ENCODE measurements around the gene DDX1.
"Not testable (repeated sequence)": the region's sequence is repeated elsewhere in the genome, so short reads cannot be mapped to it uniquely, and the experiment has no call there.

Gene DDX1

DNA sequence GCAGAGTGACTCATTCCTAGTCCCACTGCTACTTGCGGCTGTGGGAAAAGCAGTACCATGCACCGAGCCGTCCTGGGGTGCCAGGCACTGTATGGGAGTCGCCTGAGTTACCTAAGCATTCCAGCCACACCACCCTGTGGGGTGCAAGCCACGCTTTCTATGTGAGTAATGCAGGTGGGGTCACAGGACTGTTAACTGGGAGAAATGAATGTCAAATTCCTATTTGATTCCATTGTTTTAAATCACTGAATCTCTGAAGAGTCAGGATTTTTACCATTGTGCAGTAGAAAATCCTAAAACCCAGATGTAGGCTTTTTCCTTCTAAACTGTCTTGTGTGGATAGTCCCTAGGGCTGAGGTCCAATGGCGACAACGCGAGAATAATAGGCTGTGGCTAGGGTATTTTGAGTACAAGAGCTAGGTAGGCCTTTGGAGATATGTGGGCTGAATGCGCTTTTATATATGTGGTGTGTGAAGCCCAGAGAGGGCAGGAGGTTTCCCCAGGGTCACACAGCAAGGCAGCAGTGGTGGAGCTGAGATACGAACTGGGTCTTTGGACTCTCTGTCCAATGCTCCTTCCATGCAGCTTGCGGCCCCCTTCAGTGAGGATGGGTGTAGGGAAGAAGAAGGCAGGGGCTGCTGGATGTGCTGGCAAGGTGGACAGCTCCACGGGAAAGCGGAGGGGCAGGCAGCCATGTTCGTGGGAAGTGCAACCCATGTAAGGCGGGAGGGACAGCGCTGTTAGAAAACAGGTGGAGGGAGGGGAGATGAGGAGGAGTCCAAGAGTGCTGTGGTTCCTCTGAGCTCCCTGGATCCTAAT, 83.2 kb downstream of the DDX1 start:
- Histone ChIP-seq H3K27ac (no peak overlapping the region), H3K4me3 (no peak overlapping the region)
- TF ChIP-seq, protein P1, sequence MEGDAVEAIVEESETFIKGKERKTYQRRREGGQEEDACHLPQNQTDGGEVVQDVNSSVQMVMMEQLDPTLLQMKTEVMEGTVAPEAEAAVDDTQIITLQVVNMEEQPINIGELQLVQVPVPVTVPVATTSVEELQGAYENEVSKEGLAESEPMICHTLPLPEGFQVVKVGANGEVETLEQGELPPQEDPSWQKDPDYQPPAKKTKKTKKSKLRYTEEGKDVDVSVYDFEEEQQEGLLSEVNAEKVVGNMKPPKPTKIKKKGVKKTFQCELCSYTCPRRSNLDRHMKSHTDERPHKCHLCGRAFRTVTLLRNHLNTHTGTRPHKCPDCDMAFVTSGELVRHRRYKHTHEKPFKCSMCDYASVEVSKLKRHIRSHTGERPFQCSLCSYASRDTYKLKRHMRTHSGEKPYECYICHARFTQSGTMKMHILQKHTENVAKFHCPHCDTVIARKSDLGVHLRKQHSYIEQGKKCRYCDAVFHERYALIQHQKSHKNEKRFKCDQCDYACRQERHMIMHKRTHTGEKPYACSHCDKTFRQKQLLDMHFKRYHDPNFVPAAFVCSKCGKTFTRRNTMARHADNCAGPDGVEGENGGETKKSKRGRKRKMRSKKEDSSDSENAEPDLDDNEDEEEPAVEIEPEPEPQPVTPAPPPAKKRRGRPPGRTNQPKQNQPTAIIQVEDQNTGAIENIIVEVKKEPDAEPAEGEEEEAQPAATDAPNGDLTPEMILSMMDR (IDR thresholded peaks at IDR 0.05): no peak
- DNase-seq (ENCODE audit: low spot score): no peak

GRCh38 chr2:15675456-15676195, 84.0 kb downstream of the DDX1 start:
- TF ChIP-seq, protein P1 (IDR thresholded peaks at IDR 0.05): no peak

GRCh38 chr2:15677141-15677843, 85.6 kb downstream of the DDX1 start:
- TF ChIP-seq, protein P1 (IDR thresholded peaks at IDR 0.05): no peak
- H3K27ac ChIP-seq: no peak overlapping the region
- H3K4me3 ChIP-seq: no peak overlapping the region
- no peak for DNase-seq (ENCODE audit: low spot score)

More at GRCh38 chr2:15675456-15676195, 84.0 kb downstream of the DDX1 start:
- H3K4me3 ChIP-seq: no peak overlapping the region
- H3K27ac ChIP-seq: no peak overlapping the region
- DNase-seq (ENCODE audit: low spot score): no peak

DNA sequence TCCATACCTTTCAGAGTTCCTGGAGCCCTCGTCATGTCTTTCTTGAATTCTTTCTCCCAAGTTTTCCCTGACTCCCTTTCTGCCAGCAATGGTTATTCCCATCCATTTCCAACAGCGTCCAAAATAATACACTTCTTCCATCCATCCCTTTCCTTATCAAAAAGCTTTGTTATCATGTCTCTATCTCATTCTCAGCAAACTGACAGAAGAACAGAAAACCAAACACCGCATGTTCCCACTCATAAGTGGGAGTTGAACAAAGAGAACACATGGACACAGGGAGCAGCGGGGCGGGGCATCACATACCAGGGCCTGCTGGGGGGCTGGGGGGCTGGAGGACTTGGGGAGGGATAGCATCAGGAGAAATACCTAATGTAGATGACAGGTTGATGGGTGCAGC, 86.7 kb downstream of the DDX1 start:
- TF ChIP-seq, protein P1 (IDR thresholded peaks at IDR 0.05): no peak
- Histone ChIP-seq H3K27ac (no peak overlapping the region), H3K4me3 (no peak overlapping the region)
- DNase-seq (ENCODE audit: low spot score): no peak

- TF ChIP-seq, protein P1 (IDR thresholded peaks at IDR 0.05): no peak
- no peak for DNase-seq (ENCODE audit: low spot score)
- Histone ChIP-seq H3K4me3 (no peak overlapping the region), H3K27ac (no peak overlapping the region)
Observed at GRCh38 chr2:15678909-15679308, 87.2 kb downstream of the DDX1 start.

GRCh38 chr2:15679386-15679924, 87.8 kb downstream of the DDX1 start:
- no peak overlapping the region for H3K4me3 ChIP-seq
- no peak overlapping the region for H3K27ac ChIP-seq
- no peak for DNase-seq (ENCODE audit: low spot score)
- TF ChIP-seq, protein P1 (IDR thresholded peaks at IDR 0.05): no peak

DNA sequence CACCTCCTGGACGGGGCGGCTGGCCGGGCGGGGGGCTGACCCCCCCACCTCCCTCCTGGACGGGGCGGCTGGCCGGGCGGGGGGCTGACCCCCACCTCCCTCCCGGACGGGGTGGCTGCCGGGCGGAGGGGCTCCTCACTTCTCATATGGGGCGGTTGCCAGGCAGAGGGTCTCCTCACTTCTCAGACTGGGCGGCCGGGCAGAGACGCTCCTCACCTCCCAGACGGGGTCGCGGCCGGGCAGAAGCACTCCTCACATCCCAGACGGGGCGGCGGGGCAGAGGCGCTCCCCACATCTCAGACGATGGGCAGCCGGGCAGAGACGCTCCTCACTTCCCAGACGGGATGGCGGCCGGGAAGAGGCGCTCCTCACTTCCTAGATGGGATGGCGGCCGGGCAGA, 88.5 kb downstream of the DDX1 start:
- DNase-seq (ENCODE audit: low spot score); H3K27ac ChIP-seq; H3K4me3 ChIP-seq: not testable (repeated sequence)

Measured in coronary artery (tissue), 2 donors.